ENCODE data around the gene ANKRD36B. TPM values are rescaled to one million over a fixed set of nuclear protein-coding genes. Genes with fewer than 3 reads are reported as not detected.
A peak's percentile ranks its signal among the peaks of the same experiment; 100 is the strongest.
"Not testable (repeated sequence)": the region's sequence is repeated elsewhere in the genome, so short reads cannot be mapped to it uniquely, and the experiment has no call there.

The ANKRD36B gene
- total RNA-seq, 1 donor from 2014 or later = 16.8 TPM

GRCh38 chr2:97605109-97605508 is 15.4 kb upstream of the ANKRD36B start:
- ATAC-seq; H3K4me1 ChIP-seq; H3K27me3 ChIP-seq (ENCODE audit: low read depth); intact Hi-C loops (cut with DNase I); DNase-seq; H3K4me3 ChIP-seq; H3K36me3 ChIP-seq; H3K9me3 ChIP-seq; H3K27ac ChIP-seq: not testable (repeated sequence)

GRCh38 chr2:97601537-97601936 is 11.9 kb upstream of the ANKRD36B start:
- H3K27ac ChIP-seq; H3K36me3 ChIP-seq; ATAC-seq; H3K27me3 ChIP-seq (ENCODE audit: low read depth); H3K4me1 ChIP-seq; intact Hi-C loops (cut with DNase I); H3K9me3 ChIP-seq; H3K4me3 ChIP-seq; DNase-seq: not testable (repeated sequence)

DNA sequence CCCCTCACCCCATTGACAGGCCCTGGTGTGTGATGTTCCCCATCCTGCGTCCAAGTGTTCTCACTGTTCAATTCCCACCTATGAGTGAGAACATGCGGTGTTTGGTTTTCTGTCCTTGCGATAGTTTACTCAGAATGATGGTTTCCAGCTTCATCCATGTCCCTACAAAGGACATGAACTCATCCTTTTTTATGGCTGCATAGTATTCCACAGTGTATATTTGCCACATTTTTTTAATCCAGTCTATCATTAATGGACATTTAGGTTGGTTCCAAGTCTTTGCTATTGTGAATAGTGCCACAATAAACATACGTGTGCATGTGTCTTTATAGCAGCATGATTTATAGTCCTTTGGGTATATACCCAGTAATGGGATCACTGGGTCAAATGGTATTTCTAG is 6.5 kb upstream of the ANKRD36B start:
- intact Hi-C loops (cut with DNase I); H3K27ac ChIP-seq; DNase-seq; ATAC-seq; H3K27me3 ChIP-seq (ENCODE audit: low read depth); H3K4me1 ChIP-seq; H3K36me3 ChIP-seq; H3K9me3 ChIP-seq; H3K4me3 ChIP-seq: not testable (repeated sequence)

DNA sequence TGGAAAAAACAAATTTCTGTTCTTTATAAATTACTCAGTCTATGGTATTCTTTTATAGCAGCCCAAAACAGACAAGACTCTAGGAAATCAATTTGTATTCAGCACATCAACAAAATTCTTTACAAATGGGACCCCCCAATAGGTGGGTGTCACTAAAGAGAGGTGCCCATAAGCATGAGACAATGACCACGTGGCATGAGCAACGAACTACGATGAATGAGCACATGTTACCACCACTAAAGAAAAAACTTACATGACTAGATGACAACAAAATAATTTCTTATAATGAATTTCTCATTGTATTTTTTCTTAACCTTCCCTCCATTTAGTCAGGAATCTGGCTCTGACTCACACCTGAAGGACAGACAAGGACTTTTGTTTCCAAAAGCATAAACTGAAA is 3.8 kb upstream of the ANKRD36B start:
- H3K9me3 ChIP-seq; H3K27ac ChIP-seq; H3K36me3 ChIP-seq; H3K27me3 ChIP-seq (ENCODE audit: low read depth); H3K4me3 ChIP-seq; H3K4me1 ChIP-seq; ATAC-seq; intact Hi-C loops (cut with DNase I); DNase-seq: not testable (repeated sequence)

DNA sequence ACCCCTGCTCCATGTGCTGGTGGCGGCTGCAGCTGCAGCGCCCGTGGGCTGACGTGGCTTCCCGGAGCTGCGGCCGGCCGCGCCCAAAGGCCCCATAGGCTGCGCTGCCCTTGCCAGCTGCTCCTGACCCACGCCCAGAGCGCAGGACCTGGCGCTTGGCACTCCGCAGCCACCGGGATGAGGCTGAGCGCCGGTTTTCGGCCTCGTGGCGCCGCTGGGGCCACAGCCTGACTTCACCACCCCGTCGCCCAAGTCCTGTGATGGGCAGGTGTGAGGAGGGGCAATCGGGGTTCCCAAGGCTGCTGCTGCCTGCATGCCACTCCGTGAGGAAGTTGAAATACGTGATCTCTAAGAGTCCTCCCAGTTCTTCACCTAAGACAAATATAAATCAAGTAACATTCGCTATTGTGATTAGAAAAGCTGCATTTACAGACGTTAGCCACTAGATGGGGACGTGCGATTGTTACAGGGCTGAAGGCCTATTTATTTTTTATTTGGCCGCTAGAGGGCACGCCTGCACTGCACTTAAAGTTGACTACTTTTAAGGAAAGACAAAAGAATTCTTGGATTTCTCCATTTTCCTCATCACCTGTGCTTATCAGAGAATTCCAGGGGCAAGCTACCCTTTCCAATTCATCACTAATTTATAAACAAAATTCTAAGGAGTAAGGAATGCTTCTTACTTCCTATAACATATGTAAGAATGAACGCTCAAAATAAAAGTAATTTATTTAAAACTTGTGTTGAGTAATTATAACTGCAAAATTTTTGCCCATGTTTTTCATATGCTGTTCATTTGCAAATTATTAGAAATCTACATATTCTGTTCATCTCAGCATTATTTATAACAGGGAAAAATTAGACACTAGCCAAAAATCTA is 1.1 kb upstream of the ANKRD36B start:
- peak; percentile 88 for TF ChIP-seq CTCF (IDR thresholded peaks at IDR 0.05)
- intact Hi-C loops (cut with DNase I); H3K9me3 ChIP-seq; H3K27me3 ChIP-seq (ENCODE audit: low read depth); H3K36me3 ChIP-seq; H3K4me1 ChIP-seq: not testable (repeated sequence)
- peak; percentile 94 to 99 for ATAC-seq
- peak; percentile 70 for DNase-seq
- peak overlapping the region; percentile 91 for H3K27ac ChIP-seq
- peak overlapping the region; percentile 61 for H3K4me3 ChIP-seq

- H3K9me3 ChIP-seq; H3K36me3 ChIP-seq; ATAC-seq; intact Hi-C loops (cut with DNase I); DNase-seq; H3K27me3 ChIP-seq (ENCODE audit: low read depth); H3K4me1 ChIP-seq: not testable (repeated sequence)
- Histone ChIP-seq H3K27ac (peak overlapping the region; percentile 72), H3K4me3 (peak overlapping the region; percentile 54)
Measured at GRCh38 chr2:97589257-97589597, 450 bp downstream of the ANKRD36B start.

- H3K36me3 ChIP-seq; intact Hi-C loops (cut with DNase I); H3K4me3 ChIP-seq; H3K4me1 ChIP-seq; H3K9me3 ChIP-seq; ATAC-seq; DNase-seq; H3K27me3 ChIP-seq (ENCODE audit: low read depth); H3K27ac ChIP-seq: not testable (repeated sequence)
Measured at GRCh38 chr2:97565674-97566073, 24.0 kb downstream of the ANKRD36B start.

GRCh38 chr2:97552406-97552805 is 37.3 kb downstream of the ANKRD36B start:
- H3K27me3 ChIP-seq (ENCODE audit: low read depth); H3K27ac ChIP-seq; H3K4me1 ChIP-seq; intact Hi-C loops (cut with DNase I); ATAC-seq; DNase-seq; H3K4me3 ChIP-seq; H3K9me3 ChIP-seq: not testable (repeated sequence)
- peaks cover 33% of the 10 kb centered on the region for H3K36me3 ChIP-seq

DNA sequence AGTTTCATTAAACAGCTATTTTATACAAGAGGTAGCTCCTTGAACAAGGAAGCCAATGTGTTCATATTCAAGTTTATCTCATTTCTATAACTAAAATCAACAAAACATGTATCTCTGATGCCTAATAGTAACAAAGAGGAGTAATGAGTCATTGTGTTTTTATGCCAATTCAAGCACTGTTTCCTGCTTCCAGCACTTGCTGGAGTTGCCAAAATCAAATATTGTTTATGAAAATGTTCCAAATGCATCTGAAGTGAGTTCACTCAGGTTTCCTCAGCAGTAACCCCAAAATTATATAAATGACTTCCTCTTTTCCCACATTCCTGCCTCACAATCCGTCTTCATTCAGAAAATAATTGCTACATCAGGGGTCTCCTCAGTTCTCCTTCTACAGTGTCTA is 39.2 kb downstream of the ANKRD36B start:
- DNase-seq; H3K4me3 ChIP-seq; ATAC-seq; H3K27me3 ChIP-seq (ENCODE audit: low read depth); H3K4me1 ChIP-seq; intact Hi-C loops (cut with DNase I); H3K9me3 ChIP-seq; H3K27ac ChIP-seq: not testable (repeated sequence)
- peaks cover 32% of the 10 kb centered on the region for H3K36me3 ChIP-seq

DNA sequence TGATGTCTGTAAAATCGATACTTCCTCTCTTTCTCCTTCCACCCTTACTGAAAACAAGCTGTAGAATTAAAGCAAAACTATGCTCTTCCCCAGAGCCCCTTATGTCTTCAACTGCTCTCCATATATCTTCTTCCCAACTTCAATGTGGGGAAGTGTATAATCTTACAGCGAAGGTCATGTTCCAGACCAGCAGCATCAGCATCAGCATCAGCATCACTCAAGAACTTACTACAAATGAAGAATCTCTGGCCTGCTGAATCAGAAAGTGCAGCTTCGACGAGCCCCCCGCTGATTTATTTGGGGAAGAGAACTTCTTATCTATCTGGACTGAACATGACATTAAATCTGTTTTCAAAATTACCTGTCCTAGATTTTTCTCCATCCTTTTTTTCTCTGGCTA is 40.6 kb downstream of the ANKRD36B start:
- H3K27ac ChIP-seq; intact Hi-C loops (cut with DNase I); H3K27me3 ChIP-seq (ENCODE audit: low read depth); DNase-seq; ATAC-seq; H3K9me3 ChIP-seq; H3K4me1 ChIP-seq; H3K4me3 ChIP-seq: not testable (repeated sequence)
- H3K36me3 ChIP-seq = peaks cover 19% of the 10 kb centered on the region

DNA sequence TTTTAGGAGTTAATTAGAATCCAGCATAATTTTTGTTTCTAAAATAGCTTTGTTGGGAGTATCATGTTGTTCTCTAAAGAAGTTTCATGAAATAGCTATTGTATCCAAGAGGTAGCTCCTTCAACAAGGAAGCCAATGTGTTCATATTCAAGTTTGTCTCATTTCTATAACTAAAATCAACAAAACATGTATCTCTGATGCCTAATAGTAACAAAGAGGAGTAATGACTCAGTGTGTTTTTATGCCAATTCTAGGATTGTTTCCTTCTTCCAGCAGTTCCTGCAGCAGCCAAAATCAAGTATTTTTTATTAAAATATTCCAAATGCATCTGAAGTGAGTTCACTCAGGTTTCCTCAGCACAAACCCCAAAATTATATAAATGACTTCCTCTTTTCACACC is 41.1 kb downstream of the ANKRD36B start:
- H3K27ac ChIP-seq; H3K4me3 ChIP-seq; intact Hi-C loops (cut with DNase I); H3K4me1 ChIP-seq; DNase-seq; ATAC-seq; H3K9me3 ChIP-seq; H3K27me3 ChIP-seq (ENCODE audit: low read depth): not testable (repeated sequence)
- H3K36me3 ChIP-seq = peaks cover 19% of the 10 kb centered on the region

Data from lower lobe of right lung (tissue), 2 donors.